NT2/D1 (cell line): ENCODE measurements around the gene DUSP14.

Source experiments
- DNase-seq: peaks from one replicate; pipeline ENCODE4 v3.0.0-alpha.2; 2011; ENCODE audit warnings: low read depth, low spot score
- H3K27me3 ChIP-seq: 2 replicates; pipeline ENCODE4 v1.6.0; 2011; ENCODE audit warnings: mild to moderate bottlenecking; ENCODE audit not compliant: insufficient read length, insufficient read depth
- H3K36me3 ChIP-seq: 2 replicates; pipeline ENCODE4 v1.6.1; 2011; ENCODE audit warnings: mild to moderate bottlenecking, low read length, mixed read lengths; ENCODE audit not compliant: insufficient read depth, insufficient read length
- H3K4me1 ChIP-seq: 2 replicates; pipeline ENCODE4 v1.5.1; 2011; ENCODE audit not compliant: insufficient read depth, insufficient read length
- H3K4me3 ChIP-seq: 2 replicates; pipeline ENCODE4 v1.5.1; 2011; ENCODE audit warnings: low read depth; ENCODE audit not compliant: insufficient read length
- H3K9ac ChIP-seq: 2 replicates; pipeline ENCODE4 v1.6.0; 2011; ENCODE audit warnings: low read depth; ENCODE audit not compliant: insufficient read length
- H3K9me3 ChIP-seq: 2 replicates; pipeline ENCODE4 v1.5.1; 2011; ENCODE audit warnings: mild to moderate bottlenecking, low read length; ENCODE audit not compliant: insufficient read depth
- SUZ12 ChIP-seq: IDR thresholded peaks from 2 replicates; pipeline ENCODE4 v1.6.1; 2011; ENCODE audit not compliant: insufficient read length, insufficient read depth; ENCODE audit errors: extremely low read depth
- YY1 ChIP-seq: IDR thresholded peaks from 2 replicates; pipeline ENCODE4 v1.6.1; 2011; ENCODE audit not compliant: insufficient read length, insufficient read depth
- ZNF274 ChIP-seq: IDR thresholded peaks from 2 replicates; pipeline ENCODE4 v1.6.1; 2011; ENCODE audit warnings: mild to moderate bottlenecking, low read depth, low read length

DUSP14 gene

DNA sequence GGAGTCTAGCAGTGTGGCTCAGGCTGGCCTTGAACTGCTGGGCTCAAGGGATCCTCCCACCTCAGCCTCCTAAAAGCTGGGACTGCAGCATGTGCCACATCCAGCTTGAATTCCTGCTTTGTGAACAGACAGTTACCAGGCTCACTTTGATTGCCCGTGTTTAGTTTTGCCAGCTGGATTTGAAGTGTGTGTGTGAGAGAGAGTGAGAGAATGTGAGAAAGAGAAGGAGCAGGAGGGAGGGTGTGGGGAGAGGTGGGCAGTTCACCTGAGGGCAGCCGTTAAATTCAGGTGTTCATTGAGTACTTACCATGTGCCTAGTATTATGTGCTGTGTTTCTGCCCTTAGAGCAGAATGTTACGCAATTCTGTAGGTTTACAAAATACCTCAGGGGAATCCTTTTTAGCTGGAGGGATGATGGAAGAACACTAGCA lies 4.7 kb downstream of the DUSP14 start:
- Histone ChIP-seq H3K36me3 (no peaks in the 10 kb centered on the region), H3K4me3 (no peak overlapping the region), H3K4me1 (peaks cover 3% of the 10 kb centered on the region), H3K9me3 (no peaks in the 10 kb centered on the region), H3K9ac (no peak overlapping the region), H3K27me3 (no peaks in the 10 kb centered on the region)
- TF ChIP-seq SUZ12 (no peak), YY1 (no peak), ZNF274 (no peak)
- DNase-seq, result no peak

DNA sequence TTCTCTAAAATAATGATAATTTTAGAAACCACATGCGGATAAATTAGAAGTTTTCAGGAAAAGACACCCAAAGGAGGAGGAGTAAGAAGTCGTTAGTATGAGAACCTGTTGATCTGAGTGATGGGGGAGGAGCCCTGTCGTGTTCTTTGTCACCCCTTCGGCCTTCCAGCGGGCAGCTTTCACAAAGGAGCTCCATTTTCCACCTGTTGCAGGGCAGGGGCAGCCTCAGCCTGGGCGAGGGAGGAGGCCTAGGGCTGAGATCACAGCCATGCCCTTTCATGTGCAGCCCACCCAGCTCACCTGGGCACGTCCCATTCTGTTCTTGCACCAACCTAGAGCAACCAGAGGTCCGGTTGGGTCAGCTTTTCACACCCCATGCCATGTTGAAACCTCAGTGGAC lies 5.3 kb downstream of the DUSP14 start:
- TF ChIP-seq YY1 (no peak), SUZ12 (no peak), ZNF274 (no peak)
- Histone ChIP-seq H3K9me3 (no peaks in the 10 kb centered on the region), H3K4me1 (peaks cover 3% of the 10 kb centered on the region)

DNA sequence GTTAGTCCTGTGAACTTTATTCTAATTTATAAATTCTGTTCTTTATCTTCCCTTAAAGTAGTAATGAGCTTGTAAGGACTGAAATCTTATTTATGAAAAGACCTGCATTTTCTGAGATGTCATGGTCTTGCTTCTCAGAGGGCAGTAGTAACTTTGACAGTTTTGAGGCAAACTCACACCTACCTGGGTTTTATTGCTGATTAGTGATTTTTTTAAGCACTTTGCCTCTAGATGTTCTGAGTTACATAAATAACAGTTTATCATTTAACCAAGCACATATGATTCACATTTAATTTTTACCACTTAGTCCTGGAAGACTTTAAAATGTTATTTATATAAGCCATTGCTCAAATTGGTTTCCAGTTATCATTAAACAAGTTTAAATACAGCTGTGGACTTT lies 10.7 kb downstream of the DUSP14 start:
- DNase-seq, result no peak
- Histone ChIP-seq H3K4me3 (no peak overlapping the region), H3K36me3 (peaks cover 13% of the 10 kb centered on the region), H3K27me3 (no peaks in the 10 kb centered on the region), H3K9me3 (no peaks in the 10 kb centered on the region), H3K4me1 (no peaks in the 10 kb centered on the region), H3K9ac (no peak overlapping the region)
- TF ChIP-seq YY1 (no peak), ZNF274 (no peak), SUZ12 (no peak)

More for the DNA sequence above, 5.3 kb downstream of the DUSP14 start:
- peaks cover 3% of the 10 kb centered on the region for H3K36me3 ChIP-seq
- no peak overlapping the region for H3K4me3 ChIP-seq
- no peaks in the 10 kb centered on the region for H3K27me3 ChIP-seq
- H3K9ac ChIP-seq, result no peak overlapping the region
- no peak for DNase-seq

DNA sequence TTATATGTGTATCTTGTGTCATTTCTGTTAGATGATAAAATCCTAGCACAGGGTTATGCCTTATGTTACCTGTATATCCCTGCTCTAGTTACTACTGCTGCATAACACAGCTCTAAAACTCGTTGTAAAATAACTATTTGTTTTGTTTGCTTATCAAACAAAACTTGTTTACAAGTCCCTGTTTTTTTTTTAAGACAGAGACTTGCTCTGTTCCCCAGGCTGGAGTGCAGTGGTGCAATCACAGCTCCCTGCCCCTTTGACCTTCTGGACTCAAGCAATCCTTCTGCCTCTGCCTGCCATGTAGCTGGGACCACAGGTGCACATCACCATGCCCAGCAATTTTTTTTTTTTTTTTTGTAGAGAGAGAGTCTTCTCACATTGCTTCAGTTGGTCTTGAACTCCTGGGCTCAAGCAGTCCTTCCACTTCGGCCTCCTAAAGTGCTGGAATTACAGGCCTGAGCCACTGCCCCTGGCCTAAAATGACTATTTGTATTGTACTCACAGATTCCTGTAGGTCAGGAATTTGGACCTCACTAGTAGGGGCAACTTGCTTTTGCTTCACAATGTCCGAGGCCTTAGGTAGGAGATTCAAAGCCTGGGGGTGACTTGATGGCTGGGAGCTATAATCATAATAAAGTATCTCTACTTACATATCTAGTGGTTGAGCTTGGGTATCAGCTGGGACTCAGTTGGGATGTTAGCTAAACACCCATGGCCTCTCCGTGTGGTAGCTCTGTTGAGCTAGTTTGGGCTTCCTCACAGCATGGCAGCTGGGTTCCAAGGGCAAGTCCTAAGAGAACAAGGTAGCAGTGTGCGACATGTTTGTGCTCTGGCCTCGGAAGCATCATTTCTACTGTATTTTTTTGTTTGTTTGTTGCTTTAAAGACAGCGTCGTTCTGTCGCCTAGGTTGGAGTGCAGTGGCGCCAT lies 12.6 kb downstream of the DUSP14 start:
- TF ChIP-seq ZNF274, result no peak
- no peak for TF ChIP-seq YY1
- TF ChIP-seq SUZ12, result no peak
- DNase-seq, result no peak
- Histone ChIP-seq H3K36me3 (peaks cover 16% of the 10 kb centered on the region), H3K4me3 (no peak overlapping the region), H3K9me3 (no peaks in the 10 kb centered on the region), H3K9ac (no peak overlapping the region), H3K27me3 (no peaks in the 10 kb centered on the region), H3K4me1 (peaks cover 3% of the 10 kb centered on the region)

DNA sequence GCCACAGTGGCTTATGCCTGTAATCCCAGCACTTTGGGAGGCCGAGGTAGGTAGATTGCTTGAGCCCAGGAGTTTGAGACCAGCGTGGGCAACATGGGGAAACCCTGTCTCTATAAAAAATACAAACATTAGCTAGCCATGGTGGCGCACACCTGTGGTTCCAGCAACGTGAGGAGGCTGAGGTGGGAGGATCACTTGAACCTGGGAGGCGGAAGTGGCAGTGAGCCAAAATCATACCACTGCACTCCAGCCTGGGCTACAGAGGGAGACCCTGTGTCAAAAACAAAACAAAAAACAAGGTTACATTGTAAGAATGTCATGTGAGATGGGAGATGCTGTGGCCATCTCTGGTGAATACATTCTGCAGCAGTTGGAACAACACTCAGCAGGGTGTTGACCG lies 13.5 kb downstream of the DUSP14 start:
- Histone ChIP-seq H3K9ac (no peak overlapping the region), H3K36me3 (peaks cover 20% of the 10 kb centered on the region), H3K4me3 (no peak overlapping the region), H3K27me3 (no peaks in the 10 kb centered on the region), H3K9me3 (no peaks in the 10 kb centered on the region), H3K4me1 (peaks cover 3% of the 10 kb centered on the region)
- TF ChIP-seq ZNF274 (no peak), SUZ12 (no peak), YY1 (no peak)
- DNase-seq, result no peak

DNA sequence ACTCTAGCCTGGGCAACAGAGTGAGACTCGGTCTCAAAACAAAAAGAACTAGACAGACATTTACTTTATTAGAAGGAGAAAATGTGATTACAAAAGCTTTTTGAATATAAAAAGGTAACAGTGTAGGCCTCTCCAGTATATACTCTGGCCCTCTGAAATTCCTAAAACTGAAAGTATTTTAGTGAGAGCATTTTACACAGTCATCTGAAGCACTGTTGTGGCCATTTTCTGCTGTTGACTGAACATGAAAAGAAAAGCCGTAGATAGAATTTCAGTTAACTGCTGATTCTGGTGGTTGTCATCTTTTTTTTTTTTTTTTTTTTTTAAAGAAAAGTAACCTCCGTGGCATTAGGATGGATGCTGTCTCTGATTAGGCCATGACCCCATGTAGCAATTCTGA lies 15.6 kb downstream of the DUSP14 start:
- no peak for DNase-seq
- TF ChIP-seq SUZ12 (no peak), YY1 (no peak), ZNF274 (no peak)
- peaks cover 3% of the 10 kb centered on the region for H3K4me1 ChIP-seq
- no peak overlapping the region for H3K4me3 ChIP-seq
- no peak overlapping the region for H3K9ac ChIP-seq
- no peaks in the 10 kb centered on the region for H3K9me3 ChIP-seq
- H3K36me3 ChIP-seq, result peaks cover 21% of the 10 kb centered on the region
- no peaks in the 10 kb centered on the region for H3K27me3 ChIP-seq

DNA sequence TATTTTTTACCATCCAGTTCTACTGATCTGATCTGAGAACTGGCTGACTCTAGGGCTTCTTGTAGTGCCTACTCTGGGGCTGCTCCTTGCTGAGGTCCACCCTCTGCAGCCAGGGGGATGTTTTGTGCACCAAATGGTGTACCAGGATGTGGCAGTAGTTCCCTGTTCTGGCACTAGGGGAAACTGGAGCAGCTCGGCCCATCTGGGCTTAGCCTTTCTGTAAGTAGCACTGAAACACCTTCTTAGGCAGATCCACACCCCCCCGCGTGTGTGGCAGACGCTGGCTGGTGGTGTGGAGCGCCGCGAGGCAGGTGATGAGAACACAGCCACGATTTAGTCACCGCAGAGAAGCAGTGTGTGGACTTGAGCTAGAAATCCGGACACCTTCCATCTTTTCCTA lies 17.0 kb downstream of the DUSP14 start:
- no peak for DNase-seq
- H3K4me1 ChIP-seq, result peaks cover 3% of the 10 kb centered on the region
- H3K4me3 ChIP-seq, result no peak overlapping the region
- no peaks in the 10 kb centered on the region for H3K27me3 ChIP-seq
- no peak for TF ChIP-seq YY1
- H3K36me3 ChIP-seq, result peaks cover 28% of the 10 kb centered on the region
- H3K9me3 ChIP-seq, result no peaks in the 10 kb centered on the region
- H3K9ac ChIP-seq, result no peak overlapping the region
